IMR-90 (cell line): ENCODE data around the gene MAP4. TPM values are rescaled to one million over a fixed set of nuclear protein-coding genes. Genes with fewer than 3 reads are reported as not detected.

Source experiments
- ATAC-seq: fragments of 200-7000 bp; cut with Tn5 transposase; 2 replicates; pipeline ENCODE4 v1.9.1; 2020; ENCODE audit warnings: low read depth, mild to moderate bottlenecking, moderate library complexity
- BruUV-seq: library from RNA; stranded (reverse); fragments of 400-500 nt; replicated peaks from 2 replicates; lab custom pipeline; 2021; lab: Mats Ljungman, UMichigan
- CTCF ChIA-PET: fragments of 300-600 bp; formaldehyde crosslinking; extraction: SDS; loops from one replicate; lab custom pipeline; 2021; ENCODE audit warnings: antibody characterized with exemption; lab: Yijun Ruan, JAX
- POLR2A ChIA-PET: fragments of 300-600 bp; sonication (Branson Sonifier 250); formaldehyde crosslinking; loops from one replicate; lab custom pipeline; 2022; ENCODE audit warnings: antibody characterized with exemption; ENCODE audit not compliant: unreplicated experiment; lab: Charles Lee
- DNase-seq: peaks from one replicate; pipeline ENCODE4 v3.0.0; 2013
- H2AFZ ChIP-seq: replicated peaks from 2 replicates; pipeline ENCODE3; 2013; ENCODE audit warnings: low read length, mild to moderate bottlenecking; ENCODE audit not compliant: poor library complexity
- H2AK5ac ChIP-seq: 2 replicates; pipeline ENCODE4 v1.6.1; 2013; ENCODE audit warnings: low read depth, low read length, inconsistent platforms
- H2AK9ac ChIP-seq: replicated peaks from 2 replicates; pipeline ENCODE3; 2013; ENCODE audit warnings: mild to moderate bottlenecking, low read depth, low read length, moderate library complexity; ENCODE audit not compliant: poor library complexity
- H2BK120ac ChIP-seq: 2 replicates; pipeline ENCODE4 v1.6.1; 2013; ENCODE audit warnings: low read depth, low read length, inconsistent platforms
- H2BK15ac ChIP-seq: 3 replicates; pipeline ENCODE4 v1.6.1; 2013; ENCODE audit warnings: low read depth, low read length, inconsistent platforms
- H2BK20ac ChIP-seq: 2 replicates; pipeline ENCODE4 v1.6.1; 2013; ENCODE audit warnings: low read depth, mild to moderate bottlenecking, inconsistent platforms, low read length, moderate library complexity
- H2BK5ac ChIP-seq: 2 replicates; pipeline ENCODE4 v1.6.1; 2013; ENCODE audit warnings: mild to moderate bottlenecking, low read depth, low read length, inconsistent platforms; ENCODE audit not compliant: poor library complexity, severe bottlenecking
- H3K14ac ChIP-seq: replicated peaks from 2 replicates; pipeline ENCODE4 v1.6.1; 2013; ENCODE audit warnings: low read depth, low read length, inconsistent platforms
- H3K18ac ChIP-seq: 2 replicates; pipeline ENCODE4 v1.6.1; 2013; ENCODE audit warnings: low read depth, low read length, control low read depth
- H3K23ac ChIP-seq: 2 replicates; pipeline ENCODE4 v1.6.1; 2013; ENCODE audit warnings: low read depth, low read length, inconsistent platforms
- H3K27ac ChIP-seq: 2 replicates; pipeline ENCODE4 v1.5.1; 2013; ENCODE audit warnings: mild to moderate bottlenecking, control low read depth, low read length; ENCODE audit not compliant: insufficient read depth
- H3K27me3 ChIP-seq: 2 replicates; pipeline ENCODE4 v1.6.1; 2013; ENCODE audit warnings: low read length; ENCODE audit not compliant: control insufficient read depth, insufficient read depth
- H3K36me3 ChIP-seq: 2 replicates; pipeline ENCODE4 v1.6.1; 2013; ENCODE audit warnings: low read length, mixed read lengths; ENCODE audit not compliant: control insufficient read depth, insufficient read depth
- H3K4ac ChIP-seq: 2 replicates; pipeline ENCODE4 v1.6.1; 2013; ENCODE audit warnings: low read depth, low read length, inconsistent platforms
- H3K4me1 ChIP-seq: 2 replicates; pipeline ENCODE4 v1.6.1; 2013; ENCODE audit warnings: low read length, mixed read lengths; ENCODE audit not compliant: control insufficient read depth, insufficient read depth
- H3K4me2 ChIP-seq: 2 replicates; pipeline ENCODE4 v1.6.1; 2013; ENCODE audit warnings: low read depth, mild to moderate bottlenecking, control low read depth, low read length, moderate library complexity
- H3K4me3 ChIP-seq: 2 replicates; pipeline ENCODE4 v1.5.1; 2013; ENCODE audit warnings: low read depth, mild to moderate bottlenecking, control low read depth, low read length, moderate library complexity; ENCODE audit not compliant: insufficient read depth
- H3K56ac ChIP-seq: 2 replicates; pipeline ENCODE4 v1.6.1; 2013; ENCODE audit warnings: low read length, inconsistent platforms; ENCODE audit not compliant: insufficient read depth; ENCODE audit errors: extremely low read depth
- H3K79me1 ChIP-seq, 2 experiments: 2 replicates each; pipeline ENCODE4 v1.6.1; 2013; ENCODE audit warnings: low read length in 2 of 2, inconsistent platforms in 1 of 2, low read depth in 1 of 2
- H3K9ac ChIP-seq: 2 replicates; pipeline ENCODE4 v1.6.1; 2013; ENCODE audit warnings: low read depth, low read length, control low read depth
- H3K9me1 ChIP-seq: 2 replicates; pipeline ENCODE4 v1.6.1; 2013; ENCODE audit warnings: low read length, inconsistent platforms; ENCODE audit not compliant: insufficient read depth
- H3K9me3 ChIP-seq: 2 replicates; pipeline ENCODE4 v1.6.1; 2013; ENCODE audit warnings: low read length; ENCODE audit not compliant: control insufficient read depth, insufficient read depth
- H4K20me1 ChIP-seq: 2 replicates; pipeline ENCODE4 v1.6.1; 2013; ENCODE audit warnings: low read length, inconsistent platforms; ENCODE audit not compliant: insufficient read depth
- H4K5ac ChIP-seq: 2 replicates; pipeline ENCODE4 v1.6.1; 2013; ENCODE audit warnings: mild to moderate bottlenecking, low read depth, low read length, control low read depth
- H4K8ac ChIP-seq, 2 experiments: 2 replicates each; pipeline ENCODE4 v1.6.1; 2013; ENCODE audit warnings: low read depth in 2 of 2, low read length in 2 of 2, control low read depth in 1 of 2, inconsistent platforms in 1 of 2
- H4K91ac ChIP-seq: 2 replicates; pipeline ENCODE4 v1.6.1; 2013; ENCODE audit warnings: low read depth, low read length, inconsistent platforms; ENCODE audit not compliant: insufficient read depth
- BHLHE40 ChIP-seq: fragments of 150-350 bp; IDR thresholded peaks from 2 replicates; pipeline ENCODE4 v1.6.1; 2016; ENCODE audit warnings: mild to moderate bottlenecking, low read depth, low read length
- CEBPB ChIP-seq: IDR thresholded peaks from 2 replicates; pipeline ENCODE4 v1.6.1; 2012; ENCODE audit warnings: low read depth, low read length, improper control_type of control experiment
- CHD1 ChIP-seq: IDR thresholded peaks from 2 replicates; pipeline ENCODE4 v1.6.1; 2012; ENCODE audit warnings: low read depth, low read length, improper control_type of control experiment
- FOS ChIP-seq: fragments of 150-350 bp; IDR thresholded peaks from 2 replicates; pipeline ENCODE4 v1.6.1; 2016; ENCODE audit warnings: low read depth, low read length
- MAFK ChIP-seq: IDR thresholded peaks from 2 replicates; pipeline ENCODE4 v1.6.1; 2012; ENCODE audit warnings: low read depth, low read length, improper control_type of control experiment
- MAZ ChIP-seq: IDR thresholded peaks from 2 replicates; pipeline ENCODE4 v1.6.1; 2012; ENCODE audit warnings: low read depth, mild to moderate bottlenecking, low read length, improper control_type of control experiment, moderate library complexity, borderline replicate concordance
- NFE2L2 ChIP-seq: fragments of 150-350 bp; IDR thresholded peaks from 2 replicates; pipeline ENCODE4 v1.6.1; 2016; ENCODE audit warnings: low read depth, mild to moderate bottlenecking, low read length
- POLR2A ChIP-seq: IDR thresholded peaks from 2 replicates; pipeline ENCODE4 v1.6.1; 2012; ENCODE audit warnings: mild to moderate bottlenecking, low read depth, low read length
- RAD21 ChIP-seq: IDR thresholded peaks from 2 replicates; pipeline ENCODE4 v1.6.1; 2012; ENCODE audit warnings: low read length, improper control_type of control experiment
- RFX5 ChIP-seq: IDR thresholded peaks from 2 replicates; pipeline ENCODE4 v1.8.0; 2012; ENCODE audit warnings: low read depth, mild to moderate bottlenecking, low read length, moderate library complexity
- SMC3 ChIP-seq: fragments of 150-350 bp; IDR thresholded peaks from 2 replicates; pipeline ENCODE4 v1.6.1; 2016; ENCODE audit warnings: low read depth, mild to moderate bottlenecking, antibody characterized with exemption, low read length, moderate library complexity
- WGBS, 2 experiments: methylation state at CpG; one replicate each; pipeline versions ENCODE4 v1.1.5 to v1.1.7; 2013; ENCODE audit warnings: missing lambda C conversion rate in 2 of 2; ENCODE audit not compliant: insufficient read length in 1 of 2; ENCODE audit errors: extremely low coverage in 2 of 2; 5-methylcytosine and 5-hydroxymethylcytosine counted together
- dilution Hi-C: fragments of 300-500 bp; cut with HindIII; formaldehyde crosslinking; loops from one replicate; pipeline ENCODE4 v1.14.3; 2018; ENCODE audit warnings: low sequenced_read_pairs; ENCODE audit not compliant: unreplicated experiment
- in situ Hi-C: fragments of 300-500 bp; cut with MboI; formaldehyde crosslinking; loops from 3 replicates; pipeline ENCODE4 v1.14.3; 2019; ENCODE audit warnings: low sequenced_read_pairs, inconsistent platforms, mixed read lengths
- intact Hi-C: fragments of 100-400 bp; cut with micrococcal nuclease; formaldehyde crosslinking; loops from 2 replicates; pipeline ENCODE4 v1.10.0; 2022
- polyA plus RNA-seq, 3 experiments: library from polyadenylated mRNA; depleted of rRNA; stranded (reverse); fragments of >200 nt; gene quantifications; 2 replicates each; pipeline ENCODE4 v1.2.3, GENCODE V29; 2012; ENCODE audit warnings: low replicate concordance in 1 of 3
- total RNA-seq: library from RNA; depleted of rRNA; stranded (reverse); fragments of >200 nt; gene quantifications from 2 replicates; pipeline ENCODE4 v1.2.3, GENCODE V29; 2012
- TF ChIP-seq, protein P1 (sequence below): fragments of 150-350 bp; IDR thresholded peaks from 2 replicates; pipeline ENCODE4 v1.6.1; 2017; ENCODE audit warnings: mild to moderate bottlenecking, antibody characterized with exemption, low read length, low read depth
- TF ChIP-seq, protein P2 (sequence below): fragments of 150-350 bp; IDR thresholded peaks from 2 replicates; pipeline ENCODE4 v1.6.1; 2016; ENCODE audit warnings: low read depth, mild to moderate bottlenecking, low read length, moderate library complexity, borderline replicate concordance
- TF ChIP-seq, protein P3 (sequence below): conservative IDR thresholded peaks from 2 replicates; pipeline ENCODE4 v1.5.1; 2012; ENCODE audit warnings: mild to moderate bottlenecking, low read depth, low read length, improper control_type of control experiment

MAP4 gene
- total and polyA plus RNA-seq, 2 of the 4 experiments (the other 2 are of a cell fraction) = 87.8 to 216 TPM

DNA sequence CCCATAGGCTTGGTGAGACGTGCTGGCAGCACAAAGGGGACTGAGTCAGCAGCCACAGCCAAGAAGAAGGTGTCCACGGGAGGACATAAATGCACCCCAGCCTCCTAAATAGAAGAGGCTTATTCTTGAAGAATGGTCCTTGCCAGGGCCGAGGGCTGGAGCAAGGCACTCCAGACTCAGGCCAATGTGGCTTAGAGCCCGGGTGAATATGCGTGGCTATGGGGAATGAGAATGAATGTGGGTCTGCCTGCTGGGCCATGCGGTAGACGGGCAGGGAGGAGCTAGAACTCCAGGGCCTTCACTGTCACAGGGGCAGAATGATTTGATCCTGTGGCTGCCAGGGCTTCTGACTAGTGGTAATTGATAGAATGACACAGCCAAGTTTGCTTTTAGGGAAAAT lies 179.2 kb downstream of the MAP4 start:
- H3K9ac ChIP-seq = no peak overlapping the region
- no peak overlapping the region for H2BK15ac ChIP-seq
- no peak overlapping the region for H3K4me3 ChIP-seq
- H3K9me3 ChIP-seq = no peaks in the 10 kb centered on the region
- CTCF ChIA-PET = interaction anchor here (1.1 to 1.6 kb wide), 4 partner anchors 11 to 321 kb away, joined by 3 to 11 read pairs (median 8); no protein-coding TSS in a partner anchor
- H3K18ac ChIP-seq = no peak overlapping the region
- H3K56ac ChIP-seq = no peak overlapping the region
- no peak overlapping the region for H3K23ac ChIP-seq
- H4K20me1 ChIP-seq = peaks cover 20% of the 10 kb centered on the region
- POLR2A ChIA-PET = interaction anchor here (1.3 kb wide), 1 partner anchor 12 kb away, joined by 3 read pairs; no protein-coding TSS in a partner anchor
- no peak overlapping the region for H3K4me2 ChIP-seq
- intact Hi-C loops (loop anchor here (1.0 kb wide), 3 partner anchors 153 to 321 kb away; no protein-coding TSS in a partner anchor), in situ Hi-C loops (loop anchor here (5.0 kb wide), 1 partner anchor 315 kb away; no protein-coding TSS in a partner anchor), dilution Hi-C loops (no loop called here)
- H2AFZ ChIP-seq = no peak overlapping the region
- no peak overlapping the region for H2AK9ac ChIP-seq
- H4K5ac ChIP-seq = no peak overlapping the region
- no peaks in the 10 kb centered on the region for H3K4me1 ChIP-seq
- ATAC-seq = no peak
- WGBS, 2 experiments = 87% methylated on average over 6 of the region's 7 CpGs; no CpG with 5 or more reads in 1 of the 2 experiments
- TF ChIP-seq RFX5 = no peak
- TF ChIP-seq, protein P1, sequence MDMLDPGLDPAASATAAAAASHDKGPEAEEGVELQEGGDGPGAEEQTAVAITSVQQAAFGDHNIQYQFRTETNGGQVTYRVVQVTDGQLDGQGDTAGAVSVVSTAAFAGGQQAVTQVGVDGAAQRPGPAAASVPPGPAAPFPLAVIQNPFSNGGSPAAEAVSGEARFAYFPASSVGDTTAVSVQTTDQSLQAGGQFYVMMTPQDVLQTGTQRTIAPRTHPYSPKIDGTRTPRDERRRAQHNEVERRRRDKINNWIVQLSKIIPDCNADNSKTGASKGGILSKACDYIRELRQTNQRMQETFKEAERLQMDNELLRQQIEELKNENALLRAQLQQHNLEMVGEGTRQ = no peak
- TF ChIP-seq MAZ = no peak
- no peak for TF ChIP-seq RAD21
- no peak for TF ChIP-seq FOS
- no peak for TF ChIP-seq POLR2A
- no peak for TF ChIP-seq MAFK
- no peak for TF ChIP-seq BHLHE40
- no peak for TF ChIP-seq SMC3
- TF ChIP-seq, protein P2, sequence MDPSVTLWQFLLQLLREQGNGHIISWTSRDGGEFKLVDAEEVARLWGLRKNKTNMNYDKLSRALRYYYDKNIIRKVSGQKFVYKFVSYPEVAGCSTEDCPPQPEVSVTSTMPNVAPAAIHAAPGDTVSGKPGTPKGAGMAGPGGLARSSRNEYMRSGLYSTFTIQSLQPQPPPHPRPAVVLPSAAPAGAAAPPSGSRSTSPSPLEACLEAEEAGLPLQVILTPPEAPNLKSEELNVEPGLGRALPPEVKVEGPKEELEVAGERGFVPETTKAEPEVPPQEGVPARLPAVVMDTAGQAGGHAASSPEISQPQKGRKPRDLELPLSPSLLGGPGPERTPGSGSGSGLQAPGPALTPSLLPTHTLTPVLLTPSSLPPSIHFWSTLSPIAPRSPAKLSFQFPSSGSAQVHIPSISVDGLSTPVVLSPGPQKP = no peak
- TF ChIP-seq CEBPB = no peak
- TF ChIP-seq, protein P3, sequence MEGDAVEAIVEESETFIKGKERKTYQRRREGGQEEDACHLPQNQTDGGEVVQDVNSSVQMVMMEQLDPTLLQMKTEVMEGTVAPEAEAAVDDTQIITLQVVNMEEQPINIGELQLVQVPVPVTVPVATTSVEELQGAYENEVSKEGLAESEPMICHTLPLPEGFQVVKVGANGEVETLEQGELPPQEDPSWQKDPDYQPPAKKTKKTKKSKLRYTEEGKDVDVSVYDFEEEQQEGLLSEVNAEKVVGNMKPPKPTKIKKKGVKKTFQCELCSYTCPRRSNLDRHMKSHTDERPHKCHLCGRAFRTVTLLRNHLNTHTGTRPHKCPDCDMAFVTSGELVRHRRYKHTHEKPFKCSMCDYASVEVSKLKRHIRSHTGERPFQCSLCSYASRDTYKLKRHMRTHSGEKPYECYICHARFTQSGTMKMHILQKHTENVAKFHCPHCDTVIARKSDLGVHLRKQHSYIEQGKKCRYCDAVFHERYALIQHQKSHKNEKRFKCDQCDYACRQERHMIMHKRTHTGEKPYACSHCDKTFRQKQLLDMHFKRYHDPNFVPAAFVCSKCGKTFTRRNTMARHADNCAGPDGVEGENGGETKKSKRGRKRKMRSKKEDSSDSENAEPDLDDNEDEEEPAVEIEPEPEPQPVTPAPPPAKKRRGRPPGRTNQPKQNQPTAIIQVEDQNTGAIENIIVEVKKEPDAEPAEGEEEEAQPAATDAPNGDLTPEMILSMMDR = no peak
- no peak for TF ChIP-seq NFE2L2
- TF ChIP-seq CHD1 = no peak
- no peak overlapping the region for H2BK120ac ChIP-seq
- no peak overlapping the region for H2BK5ac ChIP-seq
- BruUV-seq = no TSS peak
- no peak overlapping the region for H2AK5ac ChIP-seq
- H4K91ac ChIP-seq = no peak overlapping the region
- no peak overlapping the region for H3K27ac ChIP-seq
- H3K4ac ChIP-seq = no peak overlapping the region
- H3K79me1 ChIP-seq = peaks cover 6 to 29% of the 10 kb centered on the region in 2 experiments
- no peak overlapping the region for H3K14ac ChIP-seq
- no peak overlapping the region for H2BK20ac ChIP-seq
- no peak for DNase-seq
- no peaks in the 10 kb centered on the region for H3K27me3 ChIP-seq
- H3K36me3 ChIP-seq = peaks cover 61% of the 10 kb centered on the region
- H3K9me1 ChIP-seq = 0 out of 2 replicates have a peak, but pooled peaks cover 2% of the 10 kb centered on the region
- H4K8ac ChIP-seq = no peak overlapping the region
